Activated T-cell treated with anti-CD3 and anti-CD28 coated beads, Interleukin-2, amount 50 U/mL, for 48 hours (primary cell): ENCODE measurements around the gene STK11.

Experiments used
- DNase-seq, 2 experiments: peaks; one replicate each; pipeline ENCODE4 v3.0.0-alpha.2; 2020

Gene STK11

DNA sequence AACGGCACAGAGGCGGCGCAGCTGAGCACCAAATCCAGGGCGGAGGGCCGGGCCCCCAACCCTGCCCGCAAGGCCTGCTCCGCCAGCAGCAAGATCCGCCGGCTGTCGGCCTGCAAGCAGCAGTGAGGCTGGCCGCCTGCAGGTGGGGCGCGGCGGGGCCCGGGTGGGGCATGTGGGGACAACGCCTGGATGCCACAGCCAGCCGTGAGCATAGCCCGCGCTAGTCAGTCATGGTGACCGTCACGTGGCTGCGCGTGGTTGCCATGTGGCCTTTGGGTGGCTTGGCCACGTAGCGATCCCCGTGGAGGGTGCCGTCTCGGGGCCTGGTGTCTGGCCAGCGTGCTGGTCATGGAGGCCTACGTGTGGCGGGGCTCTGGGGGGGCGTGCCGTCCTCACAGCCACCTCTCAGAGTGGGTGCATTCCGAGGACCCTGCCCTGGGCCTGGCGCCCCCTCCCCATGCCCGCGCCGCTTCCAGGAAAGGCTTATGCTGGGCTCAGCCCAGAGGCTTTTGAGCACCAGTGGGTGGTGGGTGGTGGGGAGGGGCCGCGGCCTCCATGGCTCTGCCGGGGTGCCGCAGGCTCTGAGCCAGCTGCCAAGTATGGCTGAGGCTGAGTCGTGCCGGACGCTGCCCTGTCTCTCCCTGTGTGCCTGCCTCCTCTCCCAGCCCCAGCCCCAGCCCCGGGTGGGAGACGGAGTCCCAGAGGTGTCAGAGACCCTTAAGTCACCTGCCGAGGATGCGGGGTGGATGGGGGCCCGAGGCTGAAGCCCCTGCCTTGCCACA is 21.1 kb downstream of the STK11 start:
- no peak for DNase-seq

DNA sequence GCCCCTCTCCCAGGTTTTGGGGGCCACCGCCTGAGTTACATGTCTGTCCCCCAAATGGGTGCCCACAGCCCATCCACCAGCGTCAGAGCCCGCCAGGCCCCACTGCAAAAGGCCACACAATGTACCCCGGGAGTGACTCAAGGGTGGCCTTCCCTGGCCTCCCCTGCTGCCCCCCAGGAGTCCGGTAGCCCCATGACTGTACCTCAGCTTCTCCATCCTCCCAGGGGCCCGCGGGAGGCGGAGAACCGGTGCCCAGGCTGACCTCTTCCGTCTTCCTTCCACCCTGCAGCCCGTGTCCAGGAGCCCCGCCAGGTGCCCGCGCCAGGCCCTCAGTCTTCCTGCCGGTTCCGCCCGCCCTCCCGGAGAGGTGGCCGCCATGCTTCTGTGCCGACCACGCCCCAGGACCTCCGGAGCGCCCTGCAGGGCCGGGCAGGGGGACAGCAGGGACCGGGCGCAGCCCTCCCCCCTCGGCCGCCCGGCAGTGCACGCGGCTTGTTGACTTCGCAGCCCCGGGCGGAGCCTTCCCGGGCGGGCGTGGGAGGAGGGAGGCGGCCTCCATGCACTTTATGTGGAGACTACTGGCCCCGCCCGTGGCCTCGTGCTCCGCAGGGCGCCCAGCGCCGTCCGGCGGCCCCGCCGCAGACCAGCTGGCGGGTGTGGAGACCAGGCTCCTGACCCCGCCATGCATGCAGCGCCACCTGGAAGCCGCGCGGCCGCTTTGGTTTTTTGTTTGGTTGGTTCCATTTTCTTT is 21.9 kb downstream of the STK11 start:
- DNase-seq: no peak

GRCh38 chr19:1228161-1228957 is 22.8 kb downstream of the STK11 start:
- DNase-seq: no peak

DNA sequence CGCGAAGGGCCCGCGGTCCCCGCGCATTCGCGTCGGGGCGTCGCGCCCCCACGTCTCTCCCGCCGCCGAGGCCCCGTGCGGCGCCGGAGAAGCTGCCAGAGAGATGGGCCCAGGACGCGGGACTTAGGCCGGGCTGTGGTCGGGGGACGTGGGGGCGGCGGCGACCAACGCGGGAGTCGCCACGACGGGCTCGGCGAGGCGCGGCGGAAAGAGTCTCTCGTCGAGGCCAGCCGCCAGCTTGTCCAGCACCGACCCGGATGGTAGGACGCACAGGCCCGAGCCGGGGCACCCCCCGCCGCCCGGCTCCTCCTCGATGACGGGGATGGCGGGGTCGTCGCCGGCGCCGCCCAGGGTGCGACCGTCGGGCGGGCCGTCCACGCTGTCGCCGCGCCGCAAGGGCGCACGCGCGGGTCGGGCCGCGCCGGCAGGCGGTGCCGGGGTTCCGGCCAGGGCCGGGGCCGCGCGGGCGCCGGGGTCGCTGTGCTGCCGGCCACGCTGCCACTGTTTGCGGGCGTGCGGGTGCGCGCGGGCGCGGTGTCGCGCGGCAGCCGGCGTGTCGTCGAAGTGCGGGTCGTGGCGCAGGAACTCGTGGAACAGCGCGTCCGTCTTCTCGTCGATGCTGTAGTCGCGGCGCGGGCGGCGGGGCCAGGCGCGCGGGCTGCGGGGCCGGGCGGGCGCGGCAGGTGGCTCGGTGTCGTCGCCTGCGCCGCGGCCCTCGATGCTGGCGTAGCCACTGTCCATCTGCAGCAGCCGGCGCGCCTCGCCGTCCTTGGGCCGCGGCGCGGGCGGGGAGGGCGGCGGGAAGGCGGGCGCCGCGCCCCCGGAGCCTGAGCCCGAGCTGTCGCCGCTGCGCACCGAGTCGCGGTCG is 23.7 kb downstream of the STK11 start:
- DNase-seq: no peak

DNA sequence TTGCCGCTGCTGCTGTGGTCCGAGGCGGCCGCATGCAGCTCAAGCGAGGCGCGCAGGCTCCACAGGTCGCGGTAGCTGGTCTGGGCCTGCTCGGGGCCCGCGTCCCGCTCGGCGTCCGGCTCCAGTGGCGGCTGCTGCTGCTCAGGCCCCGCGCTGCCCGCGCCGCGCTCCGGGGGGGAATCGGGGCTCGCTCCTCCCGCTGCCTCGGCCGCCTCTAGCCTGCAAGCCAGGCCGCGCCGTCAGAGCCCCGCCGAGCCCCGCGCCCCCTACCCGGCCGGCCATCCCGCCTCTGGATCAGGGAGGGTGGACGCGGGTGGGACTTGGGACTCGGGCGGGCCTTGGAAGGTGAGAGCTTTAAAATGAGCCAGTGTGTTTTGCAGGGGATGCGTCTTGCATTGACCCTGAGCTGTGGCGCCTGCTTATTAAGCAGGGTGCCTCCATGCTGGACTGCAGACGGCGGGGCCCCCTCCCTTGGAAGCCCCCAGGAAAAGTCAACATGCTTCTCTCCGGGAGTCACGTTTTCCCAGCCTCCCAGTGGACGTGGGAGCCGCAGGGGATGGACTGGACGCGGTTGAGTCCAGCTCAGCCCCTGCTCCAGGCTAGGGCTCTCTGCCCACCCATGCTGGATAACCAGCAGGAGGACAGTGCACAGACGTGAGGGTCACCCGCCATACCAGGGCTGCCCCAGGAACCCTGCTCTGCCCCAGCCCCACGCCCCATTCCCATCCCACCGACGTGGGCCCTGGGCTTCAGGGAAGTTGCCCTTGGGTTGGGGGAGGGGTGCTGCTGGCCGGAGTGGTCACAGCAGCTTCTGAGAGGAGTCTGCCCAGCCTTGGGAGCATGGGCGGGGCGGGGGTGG is 24.6 kb downstream of the STK11 start:
- DNase-seq: no peak

GRCh38 chr19:1230783-1231489 is 25.4 kb downstream of the STK11 start:
- no peak for DNase-seq

DNA sequence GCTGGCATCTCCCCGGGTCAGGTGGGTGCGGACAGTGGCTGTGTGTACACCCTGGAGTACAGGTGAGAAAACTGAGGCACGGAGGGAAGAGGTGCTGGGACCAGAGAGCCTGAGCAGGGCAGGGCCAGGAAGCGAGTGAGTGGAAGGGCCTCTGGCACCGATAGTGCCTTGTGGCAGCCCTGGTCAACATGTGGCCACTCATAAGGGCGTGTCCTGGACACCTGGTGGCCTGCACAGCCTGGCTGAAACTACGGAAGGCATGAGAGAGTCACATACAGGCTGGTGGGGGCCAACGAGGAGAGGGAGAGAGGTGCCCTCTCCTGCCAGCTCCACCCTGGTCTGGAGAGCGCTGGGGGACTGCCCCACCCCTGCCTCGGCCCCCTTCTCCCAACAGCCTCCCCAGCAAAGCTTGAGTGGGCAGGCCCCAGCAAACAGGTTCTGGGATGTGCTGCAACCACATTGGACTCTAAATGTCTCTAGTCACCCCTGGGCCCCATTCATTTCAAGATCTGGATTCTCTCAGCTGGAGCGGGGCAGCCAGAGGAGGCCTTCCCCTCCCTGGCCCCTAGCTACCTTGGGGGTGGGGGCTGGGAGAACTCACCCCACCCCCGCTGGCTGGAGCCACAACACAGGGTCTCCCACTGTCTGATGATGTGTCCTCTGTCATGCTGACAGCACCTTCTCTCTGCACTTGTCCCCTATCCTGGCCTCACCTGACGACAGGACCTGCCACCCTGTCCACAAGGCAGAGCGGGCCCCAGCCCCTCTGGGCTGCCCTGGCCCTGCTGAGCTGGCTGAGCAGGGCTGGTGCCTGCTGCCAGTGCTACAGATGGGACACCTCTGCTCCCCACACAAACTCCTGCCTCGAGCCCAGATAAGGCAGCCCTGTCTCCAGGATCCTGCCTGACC is 26.4 kb downstream of the STK11 start:
- no peak for DNase-seq

GRCh38 chr19:1232652-1233072 is 27.1 kb downstream of the STK11 start:
- no peak for DNase-seq

DNA sequence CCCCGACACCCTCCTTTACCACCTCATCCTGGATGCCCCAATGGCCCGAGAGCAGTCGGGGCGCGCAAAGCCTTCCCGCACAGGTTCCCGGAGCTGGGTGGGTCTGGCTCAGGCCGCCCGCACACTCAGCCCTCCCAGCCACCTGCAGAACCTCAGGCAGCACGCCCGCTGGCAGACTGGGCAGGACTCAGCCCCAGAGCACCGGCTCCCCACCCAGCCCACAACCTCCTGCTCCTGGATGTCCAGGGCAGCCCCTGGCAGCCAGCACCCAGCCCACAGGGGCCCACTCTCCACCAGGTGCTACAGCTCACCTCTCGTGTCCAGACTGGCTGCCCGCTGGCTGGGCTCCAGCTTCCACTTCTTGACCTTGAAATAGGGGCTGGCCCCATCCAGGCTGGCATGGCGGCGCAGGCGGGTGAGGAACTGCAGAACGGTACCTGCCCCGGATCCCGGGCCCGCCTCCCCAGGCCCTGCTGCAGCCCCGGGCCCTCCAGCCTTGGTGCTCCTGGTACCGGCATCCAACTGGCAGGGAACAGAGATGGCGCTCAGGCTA is 27.6 kb downstream of the STK11 start:
- no peak for DNase-seq

DNA sequence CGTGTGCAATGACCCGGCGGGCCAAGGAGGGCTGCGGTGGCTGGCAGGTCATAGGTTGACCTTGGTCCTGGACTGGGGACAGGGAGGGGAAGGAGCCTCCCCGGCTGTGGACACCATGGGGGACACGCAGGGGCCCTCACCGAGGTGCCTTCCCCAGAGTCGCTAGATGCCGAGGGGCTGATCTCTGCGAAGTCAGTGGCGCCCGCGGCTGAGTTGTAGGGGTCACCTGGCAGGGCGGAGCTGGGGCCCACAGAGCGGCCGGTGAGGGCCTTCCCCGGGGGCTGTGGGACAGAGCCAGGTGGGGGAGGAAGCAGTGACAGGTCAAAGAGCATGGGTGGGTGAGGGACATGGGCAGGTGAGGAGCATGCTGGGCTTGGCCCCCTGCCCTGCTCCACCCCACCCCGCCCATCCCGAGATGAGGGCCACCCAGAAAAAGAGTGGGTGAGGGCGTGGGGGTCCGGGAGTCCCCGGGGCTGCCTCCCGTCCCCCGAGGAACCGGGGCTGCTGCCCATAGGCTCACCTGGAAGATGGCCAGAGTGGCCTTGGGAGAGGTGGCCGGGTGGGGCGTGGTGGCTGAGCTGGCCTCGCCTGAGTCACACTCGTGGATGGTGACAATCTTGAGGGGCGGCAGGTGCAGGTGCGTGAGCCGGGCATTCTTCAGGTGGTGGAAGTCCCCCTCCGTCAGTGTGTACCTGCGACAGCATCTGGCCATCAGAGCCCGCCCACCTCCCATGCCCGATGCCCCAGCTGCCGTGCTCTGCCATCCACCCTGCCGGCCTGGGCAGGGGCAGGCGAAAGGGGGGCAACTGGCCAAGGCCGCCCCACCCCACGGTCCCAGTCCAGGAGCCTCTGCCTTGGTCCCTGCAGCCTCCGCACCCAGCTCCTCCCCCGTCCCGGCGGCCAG is 28.7 kb downstream of the STK11 start:
- no peak for DNase-seq

DNA sequence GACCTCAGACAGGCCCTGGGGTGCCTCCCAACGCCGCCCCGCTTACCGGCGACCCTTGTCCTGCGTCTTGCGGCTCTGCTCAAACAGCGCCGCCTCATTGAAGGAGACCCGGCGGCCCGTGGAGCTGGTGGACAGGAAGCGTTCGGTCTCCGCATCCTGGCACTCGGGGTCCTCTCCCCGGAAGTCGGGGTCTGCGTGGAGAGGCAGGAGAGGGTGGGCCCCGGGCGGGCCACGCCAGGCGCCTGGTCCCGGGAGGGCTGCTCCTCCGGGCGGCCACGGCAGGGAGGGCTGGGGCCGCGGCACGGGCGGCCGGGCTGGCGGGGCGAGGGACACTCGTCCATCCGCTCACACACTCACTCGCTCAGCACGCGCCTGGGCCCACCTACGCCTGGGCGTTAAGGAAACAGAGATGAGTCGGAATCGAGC is 29.4 kb downstream of the STK11 start:
- no peak for DNase-seq

DNA sequence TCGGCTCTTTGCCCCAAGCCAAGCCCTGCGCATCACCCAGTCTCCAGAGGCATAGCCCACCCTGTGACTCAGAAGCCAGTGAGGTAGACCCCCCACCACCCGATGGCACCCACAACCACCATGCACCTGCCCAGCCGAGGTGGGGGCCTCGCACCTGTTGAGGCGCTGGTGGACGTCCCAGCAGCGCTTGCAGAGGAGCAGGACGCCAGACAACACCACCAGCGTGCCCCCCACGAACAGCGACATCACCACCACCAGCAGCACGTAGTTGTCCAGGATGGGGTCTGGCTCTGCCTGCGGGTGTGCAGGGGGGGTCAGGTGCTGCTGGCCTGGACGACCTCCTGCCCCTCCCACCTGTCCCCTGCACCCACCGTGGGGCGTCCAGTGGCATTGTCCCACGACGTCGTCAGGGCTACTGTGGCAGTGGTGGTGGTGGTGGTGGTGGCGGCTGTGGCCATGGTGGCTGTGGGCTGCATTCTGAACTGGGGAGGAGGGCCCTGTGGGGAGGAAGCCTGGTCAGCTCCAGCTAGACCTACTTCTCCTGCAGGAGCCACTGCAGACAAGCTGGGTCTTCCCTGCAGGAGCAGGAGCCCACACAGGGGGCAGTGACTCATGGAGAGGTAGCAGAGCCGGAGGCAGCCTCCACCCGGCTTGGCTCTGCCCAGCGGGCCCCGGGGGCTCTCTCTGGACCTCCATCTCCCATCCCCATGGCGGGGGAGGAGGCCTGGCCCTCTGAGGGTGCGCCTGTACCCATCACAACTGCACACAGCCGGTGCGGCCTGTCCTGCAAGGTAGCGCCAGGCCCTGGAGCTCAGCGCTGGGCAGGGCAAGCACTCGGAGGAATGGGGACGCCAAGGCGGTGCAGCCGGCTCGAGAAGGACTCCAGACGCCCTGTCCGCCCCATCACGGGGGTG is 30.3 kb downstream of the STK11 start:
- DNase-seq: no peak

GRCh38 chr19:1236576-1236975 is 31.0 kb downstream of the STK11 start:
- DNase-seq: no peak

- peak in 1 of 2 experiments; percentile 58 for DNase-seq
These were observed 31.6 kb downstream of the STK11 start for GRCh38 chr19:1237027-1237659.

DNA sequence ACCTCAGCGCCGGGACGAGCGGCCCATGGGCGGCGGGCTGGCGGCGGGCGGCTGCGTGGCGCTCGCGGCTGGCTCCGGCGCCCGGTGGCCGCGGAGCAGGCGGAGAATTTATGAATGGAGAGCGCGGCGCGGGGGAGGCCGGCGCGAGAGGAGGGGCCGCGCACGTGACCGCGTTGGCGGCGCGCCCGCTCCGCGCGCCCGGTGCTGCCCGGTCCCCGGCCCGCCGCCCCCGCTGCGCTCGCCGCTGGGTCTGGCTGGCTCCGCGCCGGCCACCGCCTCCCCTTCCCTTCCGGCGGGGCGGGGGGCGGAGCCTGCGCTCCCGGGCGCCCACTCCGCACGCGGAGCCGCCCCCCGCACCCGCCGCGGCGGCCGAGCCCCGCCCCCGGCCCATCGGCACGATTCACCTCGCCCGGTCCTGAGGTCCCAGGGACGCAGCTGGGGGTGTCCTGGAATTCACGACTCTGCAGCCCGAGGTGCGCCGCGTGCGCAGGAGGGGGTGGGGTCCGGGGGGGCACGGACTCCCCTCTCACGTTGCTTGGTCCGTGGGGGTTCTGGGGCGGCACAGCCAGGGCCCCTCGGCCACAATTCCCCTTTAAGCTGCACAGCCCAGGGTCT is 32.3 kb downstream of the STK11 start, which contains the start of gene CBARP:
Gene CBARP (minus strand): TSS at position 252 of the 615 bp plus-strand sequence. CDS start 1,905 bp downstream, outside the sequence.
- DNase-seq: peak; percentile 59 to 65
